Lower leg skin (tissue), 3 donors: ENCODE measurements around the gene USP43.

ENCODE experiments used
- POLR2A ChIP-seq, 2 donors: fragments of 450-650 bp; IDR thresholded peaks; one replicate each; pipeline ENCODE4 v1.6.1; 2016 to 2017; ENCODE audit warnings: antibody characterized with exemption in 2 of 2, mild to moderate bottlenecking in 1 of 2, moderate library complexity in 1 of 2
- TF ChIP-seq, protein P1 (sequence below), 3 donors: fragments of 450-650 bp; IDR thresholded peaks; one replicate each; pipeline ENCODE4 v1.5.1; 2016; ENCODE audit warnings: antibody characterized with exemption in 3 of 3, mild to moderate bottlenecking in 3 of 3, moderate library complexity in 2 of 3

DNA sequence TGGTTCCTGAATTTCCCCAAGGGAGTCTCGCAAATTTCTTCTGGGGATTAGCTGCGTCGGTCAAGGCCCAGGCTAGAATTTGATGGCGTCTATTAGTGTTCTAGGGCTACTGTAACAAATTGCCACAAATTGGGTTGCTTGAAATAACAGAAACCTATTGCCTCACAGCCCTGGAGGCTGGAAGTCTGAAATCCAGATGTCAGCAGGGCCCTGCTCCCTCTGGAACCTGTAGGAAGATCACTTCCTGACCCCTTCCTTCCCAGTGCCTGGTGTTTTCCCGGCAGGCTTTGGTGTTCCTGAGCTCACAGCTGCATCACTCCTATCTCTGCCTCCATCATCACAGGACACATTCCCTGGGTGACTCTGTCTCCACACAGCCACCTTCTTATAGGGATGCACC lies 121.7 kb downstream of the USP43 start:
- TF ChIP-seq, protein P1, sequence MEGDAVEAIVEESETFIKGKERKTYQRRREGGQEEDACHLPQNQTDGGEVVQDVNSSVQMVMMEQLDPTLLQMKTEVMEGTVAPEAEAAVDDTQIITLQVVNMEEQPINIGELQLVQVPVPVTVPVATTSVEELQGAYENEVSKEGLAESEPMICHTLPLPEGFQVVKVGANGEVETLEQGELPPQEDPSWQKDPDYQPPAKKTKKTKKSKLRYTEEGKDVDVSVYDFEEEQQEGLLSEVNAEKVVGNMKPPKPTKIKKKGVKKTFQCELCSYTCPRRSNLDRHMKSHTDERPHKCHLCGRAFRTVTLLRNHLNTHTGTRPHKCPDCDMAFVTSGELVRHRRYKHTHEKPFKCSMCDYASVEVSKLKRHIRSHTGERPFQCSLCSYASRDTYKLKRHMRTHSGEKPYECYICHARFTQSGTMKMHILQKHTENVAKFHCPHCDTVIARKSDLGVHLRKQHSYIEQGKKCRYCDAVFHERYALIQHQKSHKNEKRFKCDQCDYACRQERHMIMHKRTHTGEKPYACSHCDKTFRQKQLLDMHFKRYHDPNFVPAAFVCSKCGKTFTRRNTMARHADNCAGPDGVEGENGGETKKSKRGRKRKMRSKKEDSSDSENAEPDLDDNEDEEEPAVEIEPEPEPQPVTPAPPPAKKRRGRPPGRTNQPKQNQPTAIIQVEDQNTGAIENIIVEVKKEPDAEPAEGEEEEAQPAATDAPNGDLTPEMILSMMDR (IDR thresholded peaks at IDR 0.05) = no peak
- TF ChIP-seq POLR2A (IDR thresholded peaks at IDR 0.05) = no peak
